Spleen (tissue), 11 donors: ENCODE results near the gene LRAT. TPM values are rescaled to one million over a fixed set of nuclear protein-coding genes. Genes with fewer than 3 reads are reported as not detected.

Source experiments
- DNase-seq: peaks from one replicate; pipeline ENCODE4 v3.0.0-alpha.2; 2020
- H3K27ac ChIP-seq, 8 donors: fragments of 200-600 bp; sonication (generic) in 7 of 8; 1 replicate in 4 of 8; 2 replicates in 4 of 8; pipeline versions ENCODE4 v1.5.0 to v1.8.0; 2016 to 2021; ENCODE audit warnings: inconsistent platforms in 4 of 8, mild to moderate bottlenecking in 4 of 8, moderate library complexity in 1 of 8
- H3K27me3 ChIP-seq, 7 donors: fragments of 200-600 bp; sonication (generic) in 6 of 7; replicated peaks in 1 of 7; 1 replicate in 4 of 7; 2 replicates in 3 of 7; pipeline versions ENCODE4 v1.5.0 to v1.8.0; 2016 to 2021; ENCODE audit warnings: inconsistent platforms in 3 of 7, mild to moderate bottlenecking in 1 of 7
- H3K36me3 ChIP-seq, 6 donors: fragments of 200-600 bp; sonication (generic) in 5 of 6; 1 replicate in 4 of 6; 2 replicates in 2 of 6; pipeline versions ENCODE4 v1.5.0 to v1.8.0; 2016 to 2021; ENCODE audit warnings: inconsistent platforms in 2 of 6
- H3K4me1 ChIP-seq, 6 donors: fragments of 200-600 bp; sonication (generic) in 5 of 6; 1 replicate in 3 of 6; 2 replicates in 3 of 6; pipeline versions ENCODE4 v1.5.0 to v1.8.0; 2016 to 2021; ENCODE audit warnings: inconsistent platforms in 3 of 6
- H3K4me3 ChIP-seq, 8 donors: fragments of 200-600 bp; sonication (generic) in 7 of 8; 1 replicate in 4 of 8; 2 replicates in 4 of 8; pipeline versions ENCODE4 v1.5.0 to v1.8.0; 2016 to 2021; ENCODE audit warnings: inconsistent platforms in 4 of 8, mild to moderate bottlenecking in 4 of 8, moderate library complexity in 2 of 8
- H3K9me3 ChIP-seq, 8 donors: fragments of 200-600 bp; sonication (generic) in 7 of 8; 1 replicate in 4 of 8; 2 replicates in 4 of 8; pipeline versions ENCODE4 v1.5.0 to v1.8.0; 2016 to 2021; ENCODE audit warnings: inconsistent platforms in 4 of 8
- POLR2A ChIP-seq, 3 donors: fragments of 450-650 bp; IDR thresholded peaks; one replicate each; pipeline ENCODE4 v1.5.1; 2017; ENCODE audit warnings: antibody characterized with exemption in 3 of 3, mild to moderate bottlenecking in 1 of 3
- POLR2AphosphoS5 ChIP-seq, 3 donors: sonication (generic); formaldehyde crosslinking; IDR thresholded peaks; one replicate each; pipeline ENCODE4 v1.5.1; 2017; ENCODE audit warnings: antibody characterized with exemption in 3 of 3
- WGBS, 5 donors: extraction: QIAGEN DNeasy Blood & Tissue Kit in 3 of 5; methylation state at CpG; one replicate each; pipeline versions ENCODE4 v1.1.5 to v1.1.7; 2013 to 2018; 5-methylcytosine and 5-hydroxymethylcytosine counted together
- intact Hi-C: fragments of 100-400 bp; cut with DNase I; formaldehyde crosslinking; loops from one replicate; pipeline ENCODE4 v1.15.0; 2023; ENCODE audit warnings: low total_unique reads
- polyA plus RNA-seq, 3 donors: library from polyadenylated mRNA; stranded (reverse); fragments of 200-250 nt; gene quantifications; one replicate each; pipeline ENCODE4 v1.2.1, GENCODE V29; 2013
- small RNA-seq, 4 donors: library from RNA; depleted of rRNA; stranded (forward); fragments of <200 nt; gene quantifications; one replicate each; pipeline ENCODE3, GENCODE V24; 2016
- total RNA-seq, 7 donors: library from RNA; depleted of rRNA in 3 of 7; stranded (reverse); fragments of >200 nt in 3 of 7; fragmentation: NEBNext Ultra II Directional in 4 of 7; extraction: Animal tissue kit (Norgen Biotek cat#: 25700) in 4 of 7; gene quantifications; one replicate each; pipeline versions ENCODE4 v1.1.0 to v1.2.1, GENCODE V29; 2016 to 2021
- TF ChIP-seq, protein P1 (sequence below), 11 experiments: fragments of 200-600 bp in 7 of 11; fragments of 450-650 bp in 4 of 11; sonication (generic) in 4 of 11; IDR thresholded peaks in 8 of 11; conservative IDR thresholded peaks in 3 of 11; 1 replicate in 7 of 11; 2 replicates in 4 of 11; pipeline versions ENCODE4 v1.4.0 to v1.8.0; 2016 to 2021; ENCODE audit warnings: antibody characterized with exemption in 11 of 11, inconsistent platforms in 4 of 11, mild to moderate bottlenecking in 1 of 11
- donor health status: healthy with polysubstance abuse.
- donor health status: DM: no; HTN: no; CAD: no; lungs with moderate emphysema.
- donor health status: DM: no; HTN: no; CAD: no.
- donor health status: Bipolar disorder and iron deficiency.
- donor health status: healthy.
- donor health status: DM: no; HTN: no; CAD: no.
- donor health status: DM: yes; HTN: yes; CAD: no.

Gene LRAT
- total and polyA plus RNA-seq, 10 donors, result 0.02 to 0.03 TPM; not detected in 8

DNA sequence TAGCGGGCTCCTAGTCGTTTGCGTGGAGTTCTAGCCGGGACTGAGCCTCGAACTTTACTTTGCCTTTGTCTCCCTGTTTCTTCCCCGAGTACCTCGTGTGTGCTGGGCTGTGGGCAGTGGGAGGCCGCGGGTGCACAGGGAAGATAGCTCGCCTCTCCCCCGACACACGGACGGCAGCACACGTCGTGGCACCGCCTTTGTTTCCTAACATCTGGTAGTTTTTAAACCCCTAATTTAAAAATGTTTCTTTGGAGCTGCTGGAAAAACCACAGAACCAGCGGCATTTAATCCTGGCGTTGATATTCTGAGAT is 38.1 kb downstream of the LRAT start:
- Histone ChIP-seq H3K36me3 (no peaks in the 10 kb centered on the region), H3K4me1 (no peaks in the 10 kb centered on the region), H3K9me3 (peaks cover 0 to 3% (median 0%) of the 10 kb centered on the region in 8 donors), H3K4me3 (no peak overlapping the region), H3K27me3 (peaks cover 0 to 15% (median 0%) of the 10 kb centered on the region in 7 donors), H3K27ac (no peak overlapping the region)
- intact Hi-C loops, result no loop called here
- DNase-seq, result no peak
- TF ChIP-seq POLR2A (IDR thresholded peaks at IDR 0.05) (no peak), POLR2AphosphoS5 (IDR thresholded peaks at IDR 0.05) (no peak)
- TF ChIP-seq, protein P1, sequence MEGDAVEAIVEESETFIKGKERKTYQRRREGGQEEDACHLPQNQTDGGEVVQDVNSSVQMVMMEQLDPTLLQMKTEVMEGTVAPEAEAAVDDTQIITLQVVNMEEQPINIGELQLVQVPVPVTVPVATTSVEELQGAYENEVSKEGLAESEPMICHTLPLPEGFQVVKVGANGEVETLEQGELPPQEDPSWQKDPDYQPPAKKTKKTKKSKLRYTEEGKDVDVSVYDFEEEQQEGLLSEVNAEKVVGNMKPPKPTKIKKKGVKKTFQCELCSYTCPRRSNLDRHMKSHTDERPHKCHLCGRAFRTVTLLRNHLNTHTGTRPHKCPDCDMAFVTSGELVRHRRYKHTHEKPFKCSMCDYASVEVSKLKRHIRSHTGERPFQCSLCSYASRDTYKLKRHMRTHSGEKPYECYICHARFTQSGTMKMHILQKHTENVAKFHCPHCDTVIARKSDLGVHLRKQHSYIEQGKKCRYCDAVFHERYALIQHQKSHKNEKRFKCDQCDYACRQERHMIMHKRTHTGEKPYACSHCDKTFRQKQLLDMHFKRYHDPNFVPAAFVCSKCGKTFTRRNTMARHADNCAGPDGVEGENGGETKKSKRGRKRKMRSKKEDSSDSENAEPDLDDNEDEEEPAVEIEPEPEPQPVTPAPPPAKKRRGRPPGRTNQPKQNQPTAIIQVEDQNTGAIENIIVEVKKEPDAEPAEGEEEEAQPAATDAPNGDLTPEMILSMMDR (IDR thresholded peaks at IDR 0.05 in 8 of 11, conservative IDR thresholded peaks at IDR 0.05 in 3 of 11), result no peak
- WGBS, 5 donors, result 78 to 89% (median 82%) methylated on average over 18 of the region's 18 CpGs

Small RNA genes lying within 50 kb of the gene (small RNA-seq; reads per million reads assigned to genes)
- gene NDUFB2P1, result 0 reads per million in 4 donors
- 0 to 0.14 (median 0.07) reads per million in 4 donors for gene RNU2-44P
- gene RNU2-66P, result 0 reads per million in 4 donors

Other genes with a start within 250 kb of the LRAT start
- gene PLRG1, start 193.6 kb upstream of the LRAT start, total RNA-seq, result 10 to 100 TPM; 38.6 to 66.2 (median 58.7) TPM
- 10 to 100 TPM; 37.8 to 44.2 (median 44.0) TPM for gene PLRG1, start 193.6 kb upstream of the LRAT start, polyA plus RNA-seq
- gene FGB, start 181.0 kb upstream of the LRAT start, total RNA-seq, result 1 to 10 TPM in 1 of 7 donors, not detected in 6; 2.3 TPM
- under 1 TPM in 1 of 3 donors, not detected in 2; 0.74 TPM for gene FGB, start 181.0 kb upstream of the LRAT start, polyA plus RNA-seq
- 1 to 10 TPM in 1 of 7 donors, not detected in 6; 2.8 TPM for gene FGA, start 153.3 kb upstream of the LRAT start, total RNA-seq
- gene FGA, start 153.3 kb upstream of the LRAT start, polyA plus RNA-seq, result under 1 TPM in 2 of 3 donors, not detected in 1; 0.06 to 0.11 TPM
- gene FGG, start 131.3 kb upstream of the LRAT start, total RNA-seq, result 1 to 10 TPM in 1 of 7 donors, not detected in 6; 1.8 TPM
- under 1 TPM; 0.06 to 0.59 (median 0.11) TPM for gene FGG, start 131.3 kb upstream of the LRAT start, polyA plus RNA-seq
- gene RBM46, start 37.3 kb downstream of the LRAT start, total RNA-seq, result not detected
- under 1 TPM in 1 of 3 donors, not detected in 2; 0.04 TPM for gene RBM46, start 37.3 kb downstream of the LRAT start, polyA plus RNA-seq